DMS53 treated with DMSO at 0.1 percent for 48 hours (cell line): ENCODE measurements around the gene PRICKLE2.

ENCODE experiments used
- DNase-seq: peaks from one replicate; lab custom pipeline; 2025; ENCODE audit not compliant: unreplicated experiment; lab: John Stamatoyannopoulos, UW

PRICKLE2 gene

DNA sequence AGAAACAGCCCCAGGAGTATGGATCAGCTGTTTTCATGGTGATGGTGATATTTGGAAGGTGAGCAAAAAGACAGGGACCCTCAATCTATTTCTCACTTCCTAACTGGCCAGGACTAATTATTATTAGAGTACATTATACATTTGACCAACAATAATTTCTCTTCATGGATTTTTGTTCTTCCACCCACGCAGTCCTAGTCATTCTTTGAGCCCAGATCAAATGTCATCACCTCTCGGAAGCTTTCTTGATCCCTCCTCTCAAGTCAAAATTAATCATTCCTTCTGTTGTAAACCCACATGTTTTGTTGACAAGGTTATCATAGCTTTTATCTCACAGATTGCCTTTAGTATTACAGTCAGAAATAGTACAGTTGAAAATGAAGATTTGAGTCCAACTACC is 29.2 kb upstream of the PRICKLE2 start:
- no peak for DNase-seq

DNA sequence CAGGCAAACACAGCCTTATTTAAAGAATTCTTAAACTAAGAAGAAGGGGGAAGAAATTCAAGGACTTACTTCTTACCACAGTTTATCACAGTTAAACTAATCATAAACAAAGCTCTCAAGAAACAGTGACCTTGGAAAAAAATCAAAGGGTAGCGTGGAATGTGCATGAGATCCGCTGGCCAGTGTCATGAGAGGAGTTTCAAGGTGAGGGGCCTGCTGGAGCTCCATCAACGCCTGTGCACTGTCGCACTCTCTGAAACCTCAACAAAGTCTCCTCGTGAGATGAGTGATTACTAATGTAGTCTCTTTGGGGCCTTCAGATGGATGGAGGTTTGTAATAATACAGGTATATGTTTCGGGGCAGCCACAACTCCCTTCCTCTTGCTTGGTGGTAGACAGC is 28.4 kb upstream of the PRICKLE2 start:
- no peak for DNase-seq

DNA sequence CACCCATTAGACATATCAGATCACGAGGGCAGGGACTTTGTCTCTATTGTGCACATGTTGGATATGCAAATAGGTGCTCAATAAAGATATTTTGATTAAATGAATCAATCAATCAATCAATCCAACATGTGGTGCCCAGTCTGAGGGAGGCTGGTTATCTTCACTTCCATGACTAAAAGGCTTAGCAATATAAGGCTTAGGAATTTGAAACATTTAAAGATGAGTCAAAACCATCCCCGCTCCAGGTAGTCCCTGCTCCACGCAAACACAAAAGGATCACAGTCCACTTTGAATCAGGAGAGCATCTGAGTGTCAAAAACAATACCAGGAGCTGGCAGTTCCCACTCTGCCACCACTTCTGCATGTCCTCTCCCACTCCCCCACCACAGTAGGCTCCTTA is 25.8 kb upstream of the PRICKLE2 start:
- no peak for DNase-seq

DNA sequence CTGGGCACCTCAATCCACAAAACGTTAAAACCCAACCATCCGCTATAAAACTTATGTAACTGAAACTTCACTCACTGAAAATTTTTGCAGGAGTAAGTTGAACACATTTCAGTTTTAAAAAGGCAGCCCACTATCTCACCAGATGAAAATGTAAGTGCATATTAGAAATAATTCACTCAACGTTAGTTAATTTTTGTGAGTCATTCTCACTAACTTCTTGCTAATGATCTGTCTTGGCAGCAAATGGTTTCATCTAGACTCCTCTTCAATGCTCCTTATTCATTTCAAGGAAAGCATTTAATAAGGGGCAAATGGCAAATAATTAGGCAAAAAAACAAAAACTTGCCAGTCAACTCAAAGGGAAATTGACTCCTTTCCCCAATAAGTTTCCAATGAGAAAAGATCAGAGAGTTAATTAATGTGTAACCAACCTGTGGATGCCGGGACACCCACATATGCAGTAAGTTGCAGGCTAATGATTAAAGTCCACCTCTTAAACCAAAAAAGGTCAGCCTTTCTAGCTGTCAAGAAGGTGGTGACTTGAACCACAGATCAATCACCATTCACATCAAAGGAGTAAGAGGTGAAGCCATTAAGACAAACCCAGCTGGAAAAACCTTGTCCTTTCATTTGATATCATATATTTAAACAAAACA is 22.9 kb upstream of the PRICKLE2 start:
- no peak for DNase-seq

DNA sequence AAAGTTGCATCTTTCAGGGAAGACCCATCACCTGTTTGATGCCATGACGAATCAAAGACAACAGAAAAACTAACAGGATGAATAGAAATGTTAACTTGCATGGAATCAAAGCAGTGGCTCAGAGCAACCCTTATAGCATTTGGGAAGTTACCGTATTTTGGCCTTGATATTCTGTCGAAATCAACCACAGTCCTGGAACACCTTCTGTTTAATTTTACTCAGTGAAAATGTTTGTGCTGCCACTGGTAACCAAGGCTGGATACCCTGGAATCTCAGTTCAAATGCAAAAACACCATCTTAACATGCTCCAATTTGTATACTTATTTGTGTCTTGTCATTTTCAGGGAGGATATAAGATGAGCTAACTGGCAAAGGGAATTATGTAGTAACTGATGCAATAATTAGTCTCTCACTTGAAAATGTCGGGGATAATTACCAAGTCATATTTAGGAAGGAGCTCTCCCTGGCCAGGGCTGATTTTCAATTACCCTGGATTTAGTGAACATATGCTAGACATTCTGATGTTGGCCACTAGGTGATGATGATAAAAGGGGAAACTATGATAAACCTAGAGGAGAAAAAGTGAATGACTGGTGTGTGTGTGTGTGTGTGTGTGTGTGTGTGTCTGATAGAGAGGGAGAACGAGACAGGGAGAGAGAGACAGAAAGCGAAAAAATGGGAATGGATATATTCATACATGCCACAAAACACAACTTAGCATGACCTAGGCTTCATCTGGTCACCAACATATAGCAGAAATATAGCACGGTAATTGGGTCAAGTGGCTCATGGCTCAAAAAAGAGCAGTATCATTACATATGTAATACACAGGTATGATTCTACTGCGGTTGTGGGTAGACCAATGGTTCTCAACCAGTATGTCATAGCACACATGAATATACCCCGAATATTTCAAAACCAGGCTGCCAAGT is 19.0 kb upstream of the PRICKLE2 start:
- no peak for DNase-seq

DNA sequence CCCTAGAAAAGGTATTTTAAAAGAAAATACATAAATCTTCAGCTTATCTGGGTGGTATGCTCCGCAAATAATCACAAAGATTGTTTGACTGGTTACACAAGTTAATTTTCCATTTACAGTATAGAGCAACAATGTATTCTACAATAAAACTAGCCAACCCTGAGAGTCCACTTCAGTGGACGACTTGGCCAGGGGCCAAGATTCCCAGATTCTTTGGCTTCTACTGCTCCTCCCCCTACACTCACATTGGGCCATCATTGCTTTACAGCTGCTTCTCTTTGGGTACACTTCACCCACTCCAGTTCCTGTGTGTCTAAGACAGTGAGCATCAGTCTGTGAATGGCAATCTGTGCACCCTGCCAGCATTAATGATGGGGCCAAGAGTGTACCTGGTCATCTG is 17.2 kb upstream of the PRICKLE2 start:
- DNase-seq = no peak

DNA sequence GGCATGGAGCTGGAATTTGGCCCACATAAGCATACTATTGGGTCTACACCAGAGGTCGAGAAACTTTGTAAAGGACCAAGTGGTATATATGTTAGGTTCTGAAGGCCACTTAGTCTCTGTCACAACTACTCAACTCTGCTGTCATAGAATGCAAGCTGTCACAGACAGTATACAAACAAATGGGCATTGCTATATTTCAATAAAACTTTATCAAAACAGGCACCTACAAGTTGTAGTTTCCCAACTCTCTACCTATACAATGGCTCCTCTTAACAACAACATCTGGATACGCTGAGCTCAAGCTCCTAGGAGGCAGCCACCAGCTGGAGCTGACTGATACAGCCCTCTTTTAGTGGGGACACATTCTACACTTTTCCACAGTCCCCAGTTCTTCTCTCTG is 15.7 kb upstream of the PRICKLE2 start:
- DNase-seq = no peak

DNA sequence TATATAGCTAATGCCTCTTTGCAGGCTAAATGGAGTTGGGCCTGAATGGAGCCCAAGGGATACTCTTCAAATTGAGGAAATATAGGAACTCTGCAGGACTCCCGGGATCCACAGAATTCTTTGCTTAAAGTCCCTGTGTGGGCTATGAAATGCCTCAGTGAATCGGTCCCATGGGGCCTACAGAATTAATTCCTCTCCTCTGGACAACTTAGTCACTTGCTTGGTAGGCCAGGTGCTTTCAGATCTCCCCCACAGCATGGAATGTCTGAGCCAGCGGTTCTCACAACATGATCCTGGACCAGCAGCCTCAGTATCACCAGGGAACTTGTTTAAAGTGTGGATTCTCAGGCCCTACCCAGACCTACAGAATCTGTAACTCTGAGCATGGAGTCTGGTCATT is 15.1 kb upstream of the PRICKLE2 start:
- DNase-seq = no peak

DNA sequence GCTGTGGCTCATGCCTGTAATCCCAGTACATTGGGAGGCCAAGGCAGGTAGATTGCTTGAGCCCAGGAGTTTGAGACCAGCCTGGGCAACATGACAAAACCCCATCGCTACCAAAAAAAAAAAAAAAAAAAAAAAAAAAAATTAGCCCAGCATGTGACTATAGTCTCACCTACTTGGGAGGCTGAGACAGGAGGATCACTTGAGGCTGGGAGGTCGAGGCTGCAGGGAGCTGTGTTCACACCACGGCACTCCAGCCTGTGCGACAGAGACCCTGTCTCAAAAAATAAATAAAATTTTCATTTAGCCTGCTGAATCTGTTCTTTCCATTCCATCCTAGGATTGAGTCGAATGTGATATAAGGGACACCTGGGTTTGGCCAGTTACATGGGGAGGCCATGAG is 14.6 kb upstream of the PRICKLE2 start:
- no peak for DNase-seq

DNA sequence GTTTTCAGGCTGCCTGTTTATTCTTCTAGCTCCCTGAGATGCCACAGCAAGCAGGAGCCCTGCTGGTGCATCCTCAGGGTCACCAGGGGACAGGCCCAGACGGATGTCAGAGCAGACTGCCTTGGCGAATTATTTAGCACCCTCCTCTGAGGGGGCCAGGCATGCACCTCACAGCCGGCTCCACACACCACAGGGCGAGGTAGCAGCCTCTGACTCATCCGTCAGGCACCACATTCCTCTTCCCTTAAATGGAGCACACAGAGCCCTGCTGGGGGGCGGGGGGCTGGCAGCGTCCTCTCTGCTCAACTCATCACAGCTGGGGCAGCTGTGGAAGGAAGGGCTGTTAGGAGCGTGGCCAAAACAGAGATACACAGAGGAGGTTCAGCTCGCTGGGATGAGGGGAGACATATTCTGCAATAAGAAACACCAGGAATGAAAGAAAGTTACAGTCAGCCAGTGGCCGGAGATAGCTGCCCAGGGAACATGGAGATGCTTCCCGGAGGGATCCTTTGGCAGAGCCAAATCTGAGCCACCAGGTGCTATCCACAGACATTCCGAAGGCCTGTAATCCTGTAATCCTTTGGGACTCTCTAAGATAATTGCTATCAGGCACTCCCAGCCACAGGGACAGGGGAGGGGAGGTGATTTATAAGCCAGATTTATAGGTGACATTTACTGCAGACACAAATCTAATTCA is 13.9 kb upstream of the PRICKLE2 start:
- DNase-seq = no peak

DNA sequence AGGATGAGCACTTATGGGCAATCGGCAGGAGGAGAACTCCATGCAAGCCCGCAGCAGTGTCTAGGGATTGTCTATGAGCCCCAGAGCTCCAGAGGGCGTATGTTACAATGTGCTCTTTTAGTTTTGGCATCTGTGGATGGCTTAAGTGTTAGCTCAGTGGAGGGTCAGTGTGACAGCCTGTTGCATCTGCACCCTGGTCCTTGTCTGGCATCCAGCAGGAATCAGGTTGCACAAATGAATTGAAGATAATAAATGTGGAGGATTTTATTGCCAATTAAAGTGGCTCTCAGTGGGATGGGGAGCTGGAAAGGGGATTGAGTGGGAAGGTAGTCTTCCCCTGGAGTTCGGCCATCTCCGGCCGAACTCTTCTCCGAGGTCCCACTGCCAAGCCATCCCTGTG is 11.8 kb upstream of the PRICKLE2 start:
- DNase-seq = no peak

DNA sequence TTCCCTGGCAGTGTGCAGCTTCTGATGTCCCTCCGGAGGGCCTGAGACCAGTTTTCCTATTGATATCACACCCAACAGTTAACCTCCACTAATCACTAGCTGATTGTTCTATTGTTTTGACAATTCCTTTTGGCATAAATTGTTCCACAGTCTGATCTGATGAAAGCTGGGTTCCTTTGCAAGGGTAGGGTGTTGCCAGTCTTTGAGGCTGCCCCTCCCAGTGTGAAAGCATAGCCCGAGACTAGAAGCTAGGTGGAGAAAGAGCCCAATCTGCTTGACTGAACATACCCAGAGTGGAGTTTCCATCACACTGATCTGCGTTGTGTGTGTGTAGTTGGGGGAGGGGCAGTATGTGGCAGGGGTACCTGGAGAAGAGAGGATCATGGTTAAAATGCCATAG is 10.3 kb upstream of the PRICKLE2 start:
- no peak for DNase-seq

DNA sequence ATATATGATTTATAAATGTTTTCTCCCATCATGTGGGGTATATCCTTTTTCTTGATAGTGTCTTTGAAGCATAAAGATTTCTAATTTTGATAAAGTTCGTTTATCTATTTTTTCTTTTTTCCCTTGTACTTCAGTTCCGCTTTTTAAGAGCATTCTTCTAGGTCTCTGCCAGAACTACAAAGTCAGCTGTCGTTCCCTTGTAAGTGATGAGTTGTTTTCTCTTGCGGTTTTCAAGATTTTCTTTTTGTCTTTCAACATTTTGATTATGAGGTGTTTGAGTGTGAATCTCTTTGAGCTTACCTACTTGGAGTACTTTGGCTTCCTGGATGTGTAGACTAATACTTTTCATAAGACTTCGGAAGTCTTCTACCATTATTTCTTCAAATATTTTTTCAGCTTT is 9.3 kb upstream of the PRICKLE2 start:
- no peak for DNase-seq

DNA sequence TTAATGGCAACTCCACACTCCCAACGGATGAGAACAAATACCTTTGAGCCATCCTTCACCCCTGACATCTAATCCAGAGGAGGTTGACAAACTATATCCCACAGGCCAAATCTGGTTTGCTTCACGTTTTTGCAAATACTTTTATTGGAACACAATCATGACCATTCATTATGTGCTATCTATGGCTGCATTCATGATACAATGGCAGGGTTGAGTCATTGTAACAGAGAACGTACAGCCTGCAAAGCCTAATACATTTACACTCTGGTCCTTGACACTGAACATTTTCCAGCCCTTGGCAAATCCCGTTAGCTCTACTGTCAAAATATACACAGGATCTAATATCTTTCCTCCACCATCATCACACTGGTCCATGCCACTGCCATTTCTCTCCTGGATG is 7.6 kb upstream of the PRICKLE2 start:
- no peak for DNase-seq

DNA sequence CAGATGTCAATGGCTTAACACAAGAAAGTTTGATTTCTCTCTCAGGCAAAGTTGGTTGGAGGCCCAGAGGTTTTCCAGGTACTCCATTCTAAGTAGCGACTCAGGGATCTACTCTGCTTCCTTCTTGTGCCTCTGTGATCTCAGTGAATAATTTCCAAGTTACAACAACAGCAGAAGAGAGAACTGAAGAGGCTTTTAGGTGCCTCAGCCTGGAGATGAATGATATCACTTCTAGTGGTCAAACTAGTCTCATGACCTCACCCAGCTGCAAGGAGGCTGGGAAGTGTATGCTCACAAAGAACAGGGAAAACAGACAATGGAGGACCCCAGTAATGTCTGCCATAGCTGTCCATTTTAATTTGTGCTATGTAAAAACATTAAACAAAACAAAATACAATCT is 4.6 kb upstream of the PRICKLE2 start:
- no peak for DNase-seq

DNA sequence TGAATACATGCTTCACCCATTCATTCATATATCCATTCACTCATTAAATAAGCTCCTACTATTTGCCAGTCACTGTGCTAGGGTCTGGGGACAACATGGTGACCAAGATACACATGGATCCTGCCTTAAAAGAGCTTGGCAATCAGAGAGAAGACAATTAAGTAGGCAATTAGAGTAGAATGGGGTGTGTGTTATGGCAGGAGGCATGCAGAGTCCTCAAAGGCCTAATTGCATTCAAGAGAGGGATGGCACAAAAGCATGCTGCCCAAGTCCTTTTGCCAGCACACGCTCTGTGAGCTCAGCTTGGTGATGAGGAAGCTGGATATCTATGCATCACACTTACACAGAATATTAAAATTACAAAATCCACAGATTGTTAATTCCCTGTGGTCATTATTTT is 2.8 kb upstream of the PRICKLE2 start:
- DNase-seq = no peak

DNA sequence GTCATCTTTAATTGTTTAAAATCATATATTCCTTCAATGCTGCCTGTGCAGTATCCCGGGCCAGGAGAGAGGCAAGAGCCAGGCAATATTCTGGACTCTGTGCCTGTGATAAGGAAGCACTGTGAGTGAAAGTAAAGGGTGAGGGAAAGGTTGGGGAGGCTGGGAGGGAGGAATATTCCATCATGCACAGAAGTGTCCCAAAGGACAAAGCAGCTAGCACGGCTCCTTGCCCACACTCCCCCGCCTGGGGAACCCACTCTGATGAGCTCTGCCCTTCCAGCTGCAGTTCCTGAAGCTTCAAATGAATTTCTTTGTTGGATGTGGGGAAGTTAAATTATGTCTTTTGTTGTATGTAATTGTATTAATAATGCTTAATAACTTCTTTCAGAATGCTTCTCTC is 1.5 kb upstream of the PRICKLE2 start:
- no peak for DNase-seq

DNA sequence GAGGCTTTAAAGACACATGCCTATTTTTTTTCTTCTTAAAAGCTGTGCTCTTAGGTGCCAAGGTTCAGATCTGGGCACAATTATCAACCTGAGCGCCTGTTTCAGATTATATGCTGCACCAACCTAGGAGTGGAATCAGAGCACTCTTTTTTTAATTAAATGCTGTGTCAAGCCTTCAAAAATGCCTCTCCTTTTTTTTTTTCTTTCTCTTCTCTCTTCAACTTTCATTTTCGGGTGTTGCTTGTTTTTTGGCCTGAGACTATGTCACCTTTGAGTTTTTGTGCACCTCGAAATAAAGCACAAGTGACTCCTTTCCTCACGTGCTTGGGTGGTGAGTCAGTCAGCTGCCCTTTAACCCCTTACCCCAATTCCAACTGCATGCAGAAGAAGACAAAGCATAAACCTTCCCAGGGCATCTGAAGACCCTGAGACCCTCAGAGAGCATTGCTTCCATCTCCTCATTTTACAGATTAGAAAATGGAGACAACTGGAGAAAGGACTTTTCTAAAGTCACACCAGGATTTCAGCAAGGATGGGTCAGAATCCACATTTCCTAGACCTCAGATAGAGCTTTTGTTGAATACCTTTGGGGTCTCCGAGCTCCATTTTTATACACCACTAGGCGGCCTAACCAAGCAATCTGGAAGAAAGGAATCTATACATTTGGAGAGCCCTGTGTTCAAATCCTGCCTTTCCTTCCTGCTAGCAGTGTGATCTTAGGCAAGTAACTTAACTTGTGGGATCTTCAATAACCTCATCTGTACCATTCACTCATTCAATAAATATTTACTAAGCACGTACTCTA is 631 bp upstream of the PRICKLE2 start:
- no peak for DNase-seq

DNA sequence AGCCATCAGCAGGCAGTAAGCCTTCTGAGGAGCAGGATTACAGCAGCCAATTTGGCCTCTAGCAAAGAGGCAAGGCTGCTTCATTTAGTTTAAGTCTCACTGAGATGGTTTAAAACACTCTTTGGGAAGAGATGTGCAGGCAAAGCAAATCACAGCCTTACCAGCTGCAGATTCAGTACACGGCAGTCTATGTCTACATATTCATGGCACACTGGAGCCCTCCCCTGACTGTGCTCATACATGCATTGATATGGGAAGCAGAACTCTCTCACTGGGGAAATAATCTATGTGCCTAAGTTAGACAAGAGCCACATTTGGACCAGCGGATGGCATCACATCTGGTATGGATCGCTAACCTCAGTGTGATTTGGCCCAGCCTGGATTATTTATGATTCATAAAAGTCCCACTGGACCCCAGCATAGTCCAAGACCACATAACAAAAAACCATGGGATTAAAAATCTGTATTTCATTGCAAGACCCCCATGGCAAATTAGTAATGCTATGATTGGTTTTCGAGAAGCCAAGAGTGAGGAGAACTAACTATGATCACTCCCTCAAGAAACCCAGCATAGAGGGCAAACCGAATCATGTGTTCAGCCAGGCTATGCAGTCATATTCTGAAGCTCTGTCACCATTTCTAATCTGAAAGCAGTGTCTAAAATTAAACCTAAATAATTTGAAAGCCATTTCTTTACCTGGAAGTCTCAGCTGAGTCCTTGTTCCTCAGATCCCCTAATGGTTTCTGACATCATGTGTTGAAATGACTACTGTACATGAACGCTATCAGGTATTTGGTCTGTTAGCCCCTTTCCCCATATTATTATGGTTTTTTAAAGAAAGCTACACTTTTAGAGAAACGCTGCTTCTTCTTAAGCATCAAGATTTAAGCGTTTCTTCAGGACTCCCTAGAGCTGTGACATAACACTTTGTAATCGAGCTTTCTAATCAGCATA is 1.2 kb downstream of the PRICKLE2 start:
- DNase-seq = no peak

DNA sequence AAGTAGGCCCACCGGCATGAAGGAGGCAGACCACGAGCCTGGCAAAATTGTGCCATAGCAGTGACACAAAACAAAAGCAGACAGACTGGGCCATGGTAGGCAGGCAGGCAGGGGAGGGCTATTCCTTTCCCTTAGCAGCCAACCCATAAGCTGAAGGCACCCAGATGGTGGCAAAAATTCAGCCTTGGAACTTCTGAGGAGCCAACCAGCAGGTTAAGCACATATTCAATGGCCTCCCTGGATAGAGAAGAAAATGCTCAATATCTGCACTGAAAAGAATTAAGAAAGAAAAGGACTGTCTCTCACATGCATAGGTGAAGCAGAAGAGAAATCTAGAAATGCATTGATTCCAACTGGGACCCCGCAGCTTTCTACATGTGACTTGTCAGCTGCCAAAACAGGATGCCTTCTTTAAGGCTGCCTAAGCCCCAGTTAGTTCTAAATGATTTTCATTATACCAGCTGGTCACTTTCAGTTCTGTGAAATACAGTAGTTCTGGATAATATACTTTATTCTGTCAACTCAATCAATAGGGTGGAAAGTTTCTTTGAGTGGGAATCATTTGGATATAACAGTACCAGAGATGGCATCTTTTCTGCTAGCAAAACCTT is 2.7 kb downstream of the PRICKLE2 start:
- DNase-seq = no peak
